HEK293T (cell line): ENCODE measurements around the gene DOCK3.

Source experiments
- ARNT ChIP-seq: fragments of 450-650 bp; IDR thresholded peaks from 2 replicates; pipeline ENCODE4 v1.6.1; 2017; ENCODE audit warnings: mild to moderate bottlenecking
- FOXM1 ChIP-seq: fragments of 450-650 bp; IDR thresholded peaks from 2 replicates; pipeline ENCODE4 v1.6.1; 2017; ENCODE audit warnings: mild to moderate bottlenecking, borderline replicate concordance
- PKNOX1 ChIP-seq: fragments of 450-650 bp; IDR thresholded peaks from 2 replicates; pipeline ENCODE4 v1.6.1; 2016

- TF ChIP-seq PKNOX1 (no peak), ARNT (no peak), FOXM1 (no peak)
Measured at GRCh38 chr3:51002495-51002894, 327.8 kb downstream of the DOCK3 start.
